ENCODE data around the gene DPH2. TPM values are rescaled to one million over a fixed set of nuclear protein-coding genes. Genes with fewer than 3 reads are reported as not detected.

Gene DPH2
- total RNA-seq, 1 donor from 2014 or later: 30.2 TPM

DNA sequence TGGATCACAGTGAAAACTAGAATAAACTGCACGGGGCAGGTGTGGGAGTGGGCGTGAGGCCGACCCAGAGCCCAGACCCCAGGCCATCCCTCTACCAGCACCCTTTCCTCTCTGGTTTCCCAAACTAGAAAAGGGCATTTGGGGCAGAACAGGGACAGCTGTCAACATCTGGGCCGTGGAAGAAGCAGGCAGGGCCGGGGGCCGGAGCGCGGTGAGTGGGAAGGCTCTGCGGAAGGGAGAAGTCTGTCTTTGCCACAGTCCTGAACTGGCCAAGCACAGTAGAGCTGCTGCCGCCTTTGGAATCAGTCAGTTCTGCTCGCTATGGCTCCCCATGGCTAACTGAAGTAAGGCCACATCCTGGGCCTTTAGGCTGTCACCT, 28.2 kb downstream of the DPH2 start:
- TF ChIP-seq CTCF (conservative IDR thresholded peaks at IDR 0.05): no peak
- Mint-ChIP-seq H3K27ac (no peak overlapping the region), H3K4me1 (ENCODE audit: unreplicated experiment) (peaks cover 5% of the 10 kb centered on the region), H3K9me3 (no peaks in the 10 kb centered on the region), H3K27me3 (no peaks in the 10 kb centered on the region), H3K36me3 (no peaks in the 10 kb centered on the region), H3K4me3 (no peak overlapping the region)
- no peak for DNase-seq (ENCODE audit: extremely low spot score, unreplicated experiment)

DNA sequence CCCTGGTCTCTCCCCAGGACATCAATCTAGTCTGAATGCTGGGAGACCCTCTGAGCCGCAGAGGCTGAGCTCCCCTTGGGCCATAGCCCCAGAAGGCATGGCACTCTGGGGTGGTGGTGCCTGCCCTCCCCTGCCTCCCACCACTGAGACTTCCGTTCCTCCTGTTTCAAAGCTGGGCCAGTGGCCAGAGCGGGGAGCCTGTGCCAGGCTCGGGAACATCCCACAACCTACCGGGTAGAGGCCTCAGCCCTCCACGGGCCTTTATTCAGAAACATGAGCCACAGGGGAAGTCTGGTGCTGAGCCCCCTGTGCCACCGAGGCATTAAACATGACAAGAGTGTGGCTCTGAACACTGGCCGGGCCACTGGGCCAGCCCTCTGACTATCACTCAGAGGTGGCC, 29.6 kb downstream of the DPH2 start:
- Mint-ChIP-seq H3K36me3 (no peaks in the 10 kb centered on the region), H3K27me3 (no peaks in the 10 kb centered on the region), H3K27ac (peak overlapping the region; percentile 41), H3K4me1 (ENCODE audit: unreplicated experiment) (peaks cover 5% of the 10 kb centered on the region), H3K9me3 (no peaks in the 10 kb centered on the region), H3K4me3 (no peak overlapping the region)
- DNase-seq (ENCODE audit: extremely low spot score, unreplicated experiment): no peak
- TF ChIP-seq CTCF (conservative IDR thresholded peaks at IDR 0.05): no peak

DNA sequence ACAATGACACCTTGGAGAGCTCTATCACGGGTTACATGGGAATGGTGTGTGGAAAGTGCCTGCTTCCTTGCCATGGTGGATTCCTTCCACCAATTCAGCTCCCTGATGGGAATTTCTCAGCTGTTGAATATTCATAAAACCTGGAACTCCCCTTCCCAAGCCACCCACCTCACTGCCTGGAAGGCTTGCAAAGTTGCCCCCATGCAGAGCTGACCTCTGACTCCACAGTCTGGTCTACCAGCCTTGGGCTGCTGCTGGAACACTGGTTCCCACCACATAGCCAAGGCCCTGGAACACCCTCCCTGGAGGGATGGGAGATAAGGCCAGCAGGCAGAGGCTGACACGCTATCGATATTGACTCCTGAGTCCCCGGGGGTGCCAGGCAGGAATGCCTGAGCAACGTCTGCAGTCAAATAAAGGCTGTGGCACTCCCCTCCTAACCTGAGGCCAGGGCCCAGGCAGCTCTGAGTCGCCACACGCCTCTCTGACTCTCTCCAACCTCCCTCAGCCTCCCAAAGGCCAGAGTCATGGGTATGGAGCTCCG, 30.4 kb downstream of the DPH2 start:
- TF ChIP-seq CTCF (conservative IDR thresholded peaks at IDR 0.05): no peak
- Mint-ChIP-seq H3K27me3 (no peaks in the 10 kb centered on the region), H3K27ac (no peak overlapping the region), H3K4me3 (no peak overlapping the region), H3K36me3 (no peaks in the 10 kb centered on the region), H3K4me1 (ENCODE audit: unreplicated experiment) (peaks cover 5% of the 10 kb centered on the region), H3K9me3 (no peaks in the 10 kb centered on the region)
- DNase-seq (ENCODE audit: extremely low spot score, unreplicated experiment): no peak

DNA sequence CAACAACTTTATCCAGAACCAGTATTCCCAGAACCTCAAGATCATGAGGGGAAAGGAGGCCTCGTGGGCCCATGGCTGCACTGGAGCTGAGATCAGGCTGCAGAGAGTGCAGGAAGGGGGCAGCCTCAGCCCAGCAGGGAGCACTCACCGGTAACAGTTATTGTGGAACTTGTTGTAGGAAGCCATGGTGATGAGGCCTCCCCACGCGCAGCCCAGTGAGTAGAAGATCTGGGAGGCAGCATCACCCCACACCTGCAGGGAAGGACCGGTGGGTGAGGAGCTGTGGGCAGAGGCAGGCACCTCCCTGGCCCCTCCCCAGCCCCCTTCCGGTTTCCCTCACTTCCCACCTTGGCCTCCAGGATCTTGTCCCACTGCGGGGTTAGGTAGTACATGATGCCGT, 32.4 kb downstream of the DPH2 start:
- H3K9me3 Mint-ChIP-seq: no peaks in the 10 kb centered on the region
- H3K4me1 Mint-ChIP-seq (ENCODE audit: unreplicated experiment): no peaks in the 10 kb centered on the region
- peaks cover 6% of the 10 kb centered on the region for H3K36me3 Mint-ChIP-seq

GRCh38 chr1:44002606-44003157, 32.9 kb downstream of the DPH2 start:
- H3K27me3 Mint-ChIP-seq: no peaks in the 10 kb centered on the region
- H3K36me3 Mint-ChIP-seq: peaks cover 6% of the 10 kb centered on the region
- no peak overlapping the region for H3K27ac Mint-ChIP-seq
- H3K4me3 Mint-ChIP-seq: no peak overlapping the region
- no peaks in the 10 kb centered on the region for H3K4me1 Mint-ChIP-seq (ENCODE audit: unreplicated experiment)
- DNase-seq (ENCODE audit: extremely low spot score, unreplicated experiment): no peak
- H3K9me3 Mint-ChIP-seq: no peaks in the 10 kb centered on the region
- TF ChIP-seq CTCF (conservative IDR thresholded peaks at IDR 0.05): peak; percentile 61

More for the DNA sequence above, 32.4 kb downstream of the DPH2 start:
- no peak for DNase-seq (ENCODE audit: extremely low spot score, unreplicated experiment)
- Mint-ChIP-seq H3K4me3 (no peak overlapping the region), H3K27ac (no peak overlapping the region), H3K27me3 (no peaks in the 10 kb centered on the region)
- TF ChIP-seq CTCF (conservative IDR thresholded peaks at IDR 0.05): no peak
